ENCODE measurements around the gene PRC1. TPM values are rescaled to one million over a fixed set of nuclear protein-coding genes. Genes with fewer than 3 reads are reported as not detected.
A peak's percentile ranks its signal among the peaks of the same experiment; 100 is the strongest.
"Not testable (repeated sequence)": the region's sequence is repeated elsewhere in the genome, so short reads cannot be mapped to it uniquely, and the experiment has no call there.

Gene PRC1
- total RNA-seq, 2 donors from 2014 or later, result 4.8 to 12.9 TPM

- no peaks in the 10 kb centered on the region for H3K36me3 ChIP-seq
- TF ChIP-seq CTCF (IDR thresholded peaks at IDR 0.05), result no peak
- no peaks in the 10 kb centered on the region for H3K9me3 ChIP-seq
- H3K4me1 ChIP-seq, result peaks cover 0 to 13% of the 10 kb centered on the region in 2 donors
- DNase-seq (ENCODE audit: low spot score), result peak; percentile 85
- H3K27me3 ChIP-seq, result no peaks in the 10 kb centered on the region
- H3K4me3 ChIP-seq, result peak within 1 kb of the TSS; percentile 75 to 97
- H3K27ac ChIP-seq, result peak within 1 kb of the TSS; percentile 52 to 71
Observed at GRCh38 chr15:91022075-91022831, 27.9 kb upstream of the PRC1 start, which contains the start of gene VPS33B. VPS33B (minus strand) TSS chr15:91022594; CDS start chr15:91022249, 345 bp downstream.

- Histone ChIP-seq H3K27me3 (no peaks in the 10 kb centered on the region), H3K9me3 (no peaks in the 10 kb centered on the region), H3K27ac (peak overlapping the region; percentile 52 to 71), H3K4me3 (peak overlapping the region; percentile 75 to 97), H3K36me3 (peaks cover 4% of the 10 kb centered on the region), H3K4me1 (peaks cover 0 to 13% of the 10 kb centered on the region in 2 donors)
- DNase-seq (ENCODE audit: low spot score), result no peak
- no peak for TF ChIP-seq CTCF (IDR thresholded peaks at IDR 0.05)
Observed at GRCh38 chr15:91021516-91022074, 27.3 kb upstream of the PRC1 start.

GRCh38 chr15:91018158-91018557 lies 23.8 kb upstream of the PRC1 start:
- TF ChIP-seq CTCF (IDR thresholded peaks at IDR 0.05), result no peak
- Histone ChIP-seq H3K4me1 (peaks cover 0 to 13% of the 10 kb centered on the region in 2 donors), H3K9me3 (no peaks in the 10 kb centered on the region), H3K27me3 (no peaks in the 10 kb centered on the region), H3K36me3 (peaks cover 19% of the 10 kb centered on the region), H3K27ac (no peak overlapping the region), H3K4me3 (no peak overlapping the region)
- DNase-seq (ENCODE audit: low spot score), result no peak

GRCh38 chr15:91017716-91018115 lies 23.4 kb upstream of the PRC1 start:
- no peaks in the 10 kb centered on the region for H3K27me3 ChIP-seq
- no peak for DNase-seq (ENCODE audit: low spot score)
- TF ChIP-seq CTCF (IDR thresholded peaks at IDR 0.05), result no peak
- H3K27ac ChIP-seq, result no peak overlapping the region
- H3K4me3 ChIP-seq, result no peak overlapping the region
- H3K9me3 ChIP-seq, result no peaks in the 10 kb centered on the region
- H3K4me1 ChIP-seq, result peaks cover 0 to 8% of the 10 kb centered on the region in 2 donors
- peaks cover 23% of the 10 kb centered on the region for H3K36me3 ChIP-seq

- H3K36me3 ChIP-seq, result peaks cover 50% of the 10 kb centered on the region
- not testable (repeated sequence) for DNase-seq (ENCODE audit: low spot score); H3K27ac ChIP-seq; H3K4me3 ChIP-seq; H3K9me3 ChIP-seq; H3K27me3 ChIP-seq; H3K4me1 ChIP-seq
Observed at GRCh38 chr15:91013701-91014100, 19.4 kb upstream of the PRC1 start.

GRCh38 chr15:91007266-91007665 lies 12.9 kb upstream of the PRC1 start:
- no peak for TF ChIP-seq CTCF (IDR thresholded peaks at IDR 0.05)
- H3K4me3 ChIP-seq, result no peak overlapping the region
- H3K36me3 ChIP-seq, result peaks cover 73% of the 10 kb centered on the region
- DNase-seq (ENCODE audit: low spot score), result no peak
- no peaks in the 10 kb centered on the region for H3K9me3 ChIP-seq
- H3K4me1 ChIP-seq, result no peaks in the 10 kb centered on the region
- H3K27ac ChIP-seq, result no peak overlapping the region
- no peaks in the 10 kb centered on the region for H3K27me3 ChIP-seq

All from right atrium auricular region (tissue), 2 donors.